Thyroid gland (tissue), 4 donors: ENCODE data around the gene VAV3. TPM values are rescaled to one million over a fixed set of nuclear protein-coding genes. Genes with fewer than 3 reads are reported as not detected.

ENCODE experiments used
- DNase-seq, 2 donors: peaks; one replicate each; pipeline ENCODE4 v3.0.0-alpha.2; 2019
- H3K27ac ChIP-seq, 3 donors: fragments of 200-600 bp; sonication (generic); 1 replicate in 2 of 3; 2 replicates in 1 of 3; pipeline ENCODE4 v1.5.1; 2016 to 2019; ENCODE audit warnings: mild to moderate bottlenecking in 1 of 3, moderate library complexity in 1 of 3
- H3K27me3 ChIP-seq: fragments of 200-600 bp; sonication (generic); one replicate; pipeline ENCODE4 v1.5.1; 2019
- H3K36me3 ChIP-seq, 2 donors: fragments of 200-600 bp; sonication (generic); one replicate each; pipeline ENCODE4 v1.5.1; 2016 to 2019
- H3K4me1 ChIP-seq, 2 donors: fragments of 200-600 bp; sonication (generic); one replicate each; pipeline ENCODE4 v1.5.1; 2017 to 2019
- H3K4me3 ChIP-seq, 3 donors: fragments of 200-600 bp; sonication (generic); replicated peaks in 1 of 3; 1 replicate in 2 of 3; 2 replicates in 1 of 3; pipeline ENCODE4 v1.5.1; 2016; ENCODE audit warnings: mild to moderate bottlenecking in 1 of 3
- H3K9me3 ChIP-seq: fragments of 200-600 bp; sonication (generic); one replicate; pipeline ENCODE4 v1.5.1; 2017
- POLR2A ChIP-seq, 2 donors: fragments of 450-650 bp; IDR thresholded peaks; one replicate each; pipeline ENCODE4 v1.6.1; 2017; ENCODE audit warnings: antibody characterized with exemption in 2 of 2, mild to moderate bottlenecking in 2 of 2, moderate library complexity in 1 of 2
- WGBS, 2 donors: methylation state at CpG; one replicate each; pipeline ENCODE4 v1.1.5; 2017; 5-methylcytosine and 5-hydroxymethylcytosine counted together
- intact Hi-C: fragments of 100-400 bp; cut with DNase I; formaldehyde crosslinking; loops from one replicate; pipeline ENCODE4 v1.15.1; 2023
- total RNA-seq, 4 donors: library from RNA; depleted of rRNA; stranded (reverse); fragments of >200 nt; gene quantifications; one replicate each; pipeline ENCODE4 v1.2.3, GENCODE V29; 2016
- TF ChIP-seq, protein P1 (sequence below), 6 experiments: fragments of 200-600 bp in 3 of 6; fragments of 450-650 bp in 3 of 6; sonication (generic) in 3 of 6; IDR thresholded peaks; one replicate each; pipeline ENCODE4 v1.5.1; 2016 to 2019; ENCODE audit warnings: antibody characterized with exemption in 6 of 6, mild to moderate bottlenecking in 2 of 6, inconsistent platforms in 1 of 6, moderate library complexity in 1 of 6

Gene VAV3
- total RNA-seq, 4 donors from 2014 or later, result 14.8 to 22.8 (median 18.8) TPM

DNA sequence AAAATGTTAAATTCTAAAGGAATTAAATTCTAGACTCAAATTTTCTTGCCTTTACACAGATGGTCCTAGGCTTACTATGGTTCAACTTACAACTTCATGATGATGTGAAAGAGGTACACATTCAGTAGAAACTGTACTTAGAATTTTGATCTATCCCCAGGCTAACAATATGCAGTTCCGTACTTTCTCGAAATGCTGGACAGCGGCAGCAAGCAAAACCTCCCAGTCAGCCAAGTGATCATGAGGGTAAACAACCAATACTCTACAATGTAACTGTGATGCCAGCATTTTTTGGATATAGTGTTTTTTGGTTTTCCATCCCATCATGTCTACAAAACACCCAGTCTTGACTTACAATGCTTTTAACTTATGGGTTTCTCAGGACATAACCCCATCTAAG lies 25.7 kb downstream of the VAV3 start:
- no peak for TF ChIP-seq POLR2A (IDR thresholded peaks at IDR 0.05)
- TF ChIP-seq, protein P1, sequence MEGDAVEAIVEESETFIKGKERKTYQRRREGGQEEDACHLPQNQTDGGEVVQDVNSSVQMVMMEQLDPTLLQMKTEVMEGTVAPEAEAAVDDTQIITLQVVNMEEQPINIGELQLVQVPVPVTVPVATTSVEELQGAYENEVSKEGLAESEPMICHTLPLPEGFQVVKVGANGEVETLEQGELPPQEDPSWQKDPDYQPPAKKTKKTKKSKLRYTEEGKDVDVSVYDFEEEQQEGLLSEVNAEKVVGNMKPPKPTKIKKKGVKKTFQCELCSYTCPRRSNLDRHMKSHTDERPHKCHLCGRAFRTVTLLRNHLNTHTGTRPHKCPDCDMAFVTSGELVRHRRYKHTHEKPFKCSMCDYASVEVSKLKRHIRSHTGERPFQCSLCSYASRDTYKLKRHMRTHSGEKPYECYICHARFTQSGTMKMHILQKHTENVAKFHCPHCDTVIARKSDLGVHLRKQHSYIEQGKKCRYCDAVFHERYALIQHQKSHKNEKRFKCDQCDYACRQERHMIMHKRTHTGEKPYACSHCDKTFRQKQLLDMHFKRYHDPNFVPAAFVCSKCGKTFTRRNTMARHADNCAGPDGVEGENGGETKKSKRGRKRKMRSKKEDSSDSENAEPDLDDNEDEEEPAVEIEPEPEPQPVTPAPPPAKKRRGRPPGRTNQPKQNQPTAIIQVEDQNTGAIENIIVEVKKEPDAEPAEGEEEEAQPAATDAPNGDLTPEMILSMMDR (IDR thresholded peaks at IDR 0.05), result no peak
- no peaks in the 10 kb centered on the region for H3K36me3 ChIP-seq
- no peak overlapping the region for H3K4me3 ChIP-seq
- H3K4me1 ChIP-seq, result peaks cover 0 to 9% of the 10 kb centered on the region in 2 donors
- H3K9me3 ChIP-seq, result no peaks in the 10 kb centered on the region
- WGBS, 2 donors, result 98% methylated on average over 3 of the region's 3 CpGs
- intact Hi-C loops, result no loop called here
- DNase-seq, result no peak
- H3K27ac ChIP-seq, result no peak overlapping the region
- H3K27me3 ChIP-seq, result no peaks in the 10 kb centered on the region

DNA sequence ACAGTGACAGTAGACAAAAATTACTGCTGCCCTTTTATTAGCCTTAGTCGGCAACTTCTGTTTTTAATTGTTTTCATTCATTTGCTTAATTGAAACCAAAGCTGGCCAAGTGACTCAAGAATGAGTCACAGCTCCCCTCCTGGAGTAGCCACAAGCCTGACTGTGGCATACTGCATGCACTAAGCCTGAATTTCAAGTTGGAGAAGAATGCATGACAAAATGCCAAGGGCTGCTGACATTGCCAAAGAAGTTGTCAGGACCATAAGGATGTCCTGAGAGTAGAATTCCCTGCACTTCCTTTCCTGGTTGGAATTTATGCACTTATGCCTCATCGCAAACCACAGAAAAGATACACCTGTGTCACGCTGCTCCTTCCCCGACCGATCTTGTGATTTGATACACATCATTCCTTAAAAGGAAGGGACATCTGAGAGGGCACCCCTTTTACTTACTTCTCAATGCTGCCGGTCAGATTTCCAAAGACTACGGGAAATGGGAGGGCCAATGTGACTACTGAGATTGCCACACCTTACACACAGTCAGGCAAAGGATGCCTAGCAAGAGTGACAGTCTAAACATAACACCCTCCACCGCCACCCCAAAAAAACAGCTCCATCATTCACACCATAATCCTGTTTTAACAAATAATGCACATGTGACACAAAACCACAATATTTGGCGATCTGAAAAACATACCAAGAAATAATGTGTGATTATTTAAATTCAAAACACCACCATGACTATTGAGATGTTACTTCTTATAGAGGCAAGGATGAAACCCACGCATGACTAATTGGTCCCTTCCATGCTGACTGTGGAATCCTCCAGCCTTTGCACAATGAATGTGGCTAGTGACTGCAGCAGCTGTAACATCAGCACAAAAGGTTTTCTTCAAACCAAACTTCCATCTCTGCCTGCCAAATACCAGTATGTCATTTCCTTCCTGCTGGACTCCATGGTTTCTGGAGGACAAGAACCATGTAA lies 28.2 kb downstream of the VAV3 start:
- 64 to 69% methylated on average over 10 of the region's 10 CpGs for WGBS, 2 donors
- Histone ChIP-seq H3K36me3 (no peaks in the 10 kb centered on the region), H3K4me3 (no peak overlapping the region), H3K27ac (no peak overlapping the region), H3K4me1 (peaks cover 0 to 9% of the 10 kb centered on the region in 2 donors), H3K27me3 (no peaks in the 10 kb centered on the region), H3K9me3 (no peaks in the 10 kb centered on the region)
- intact Hi-C loops, result no loop called here
- peak; percentile 56 to 75 for DNase-seq
- no peak for TF ChIP-seq POLR2A (IDR thresholded peaks at IDR 0.05)
- TF ChIP-seq, protein P1 (IDR thresholded peaks at IDR 0.05), result no peak

DNA sequence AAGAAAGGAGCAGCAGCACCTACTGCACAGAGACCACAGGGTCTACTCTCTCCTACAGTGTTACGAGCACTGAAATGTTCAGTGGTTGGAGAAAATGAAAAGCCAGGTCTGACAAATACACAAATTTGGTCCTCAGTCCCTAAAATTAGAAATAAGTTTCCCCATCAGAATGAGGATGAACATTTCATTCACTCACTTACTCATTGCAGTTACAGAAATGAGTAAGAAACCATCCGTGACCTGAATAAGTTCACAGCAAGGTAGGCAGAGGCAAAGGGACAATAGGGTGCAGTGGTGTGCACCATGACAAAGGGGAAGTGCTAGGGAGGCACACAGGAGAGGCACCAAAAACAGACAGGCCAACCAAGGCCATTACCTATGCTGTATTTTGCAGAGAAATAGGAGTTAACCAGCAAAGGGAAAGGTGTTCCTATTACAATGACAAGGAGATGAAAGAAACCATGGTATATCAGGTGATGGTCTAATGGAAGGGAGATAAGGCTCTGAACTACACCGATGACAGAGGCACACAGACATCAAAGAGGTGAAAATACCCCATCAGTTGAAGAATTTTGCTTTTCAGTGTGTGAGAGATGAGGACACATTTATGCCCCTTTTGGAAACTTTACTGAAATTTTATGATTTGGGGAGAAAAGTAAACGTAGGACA lies 29.4 kb downstream of the VAV3 start:
- Histone ChIP-seq H3K4me3 (no peak overlapping the region), H3K9me3 (no peaks in the 10 kb centered on the region), H3K27ac (no peak overlapping the region), H3K4me1 (peaks cover 0 to 9% of the 10 kb centered on the region in 2 donors), H3K36me3 (no peaks in the 10 kb centered on the region), H3K27me3 (no peaks in the 10 kb centered on the region)
- WGBS, 2 donors, result 77 to 88% methylated on average over 4 of the region's 4 CpGs
- intact Hi-C loops, result no loop called here
- TF ChIP-seq, protein P1 (IDR thresholded peaks at IDR 0.05), result no peak
- no peak for TF ChIP-seq POLR2A (IDR thresholded peaks at IDR 0.05)
- DNase-seq, result no peak

DNA sequence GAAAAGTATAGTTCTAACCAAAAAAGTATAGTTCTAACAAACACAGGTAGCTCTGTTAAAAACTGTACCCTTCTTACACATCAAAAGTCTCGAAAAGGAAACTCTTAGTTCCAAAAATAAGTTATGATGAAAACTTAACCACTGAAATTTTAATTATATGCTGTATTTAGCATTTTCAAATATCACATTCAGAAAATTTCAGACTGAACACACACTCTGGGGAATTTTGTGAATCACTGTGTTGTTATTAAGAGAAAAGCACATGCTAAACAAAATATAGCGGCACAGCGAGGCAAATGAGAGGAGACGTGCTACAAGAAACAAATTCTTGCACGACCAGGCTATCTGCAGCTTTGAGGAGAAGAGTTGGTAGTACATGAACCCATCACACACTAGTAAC lies 30.4 kb downstream of the VAV3 start:
- no peak overlapping the region for H3K4me3 ChIP-seq
- intact Hi-C loops, result no loop called here
- no peak for DNase-seq
- H3K27ac ChIP-seq, result no peak overlapping the region
- TF ChIP-seq POLR2A (IDR thresholded peaks at IDR 0.05), result no peak
- TF ChIP-seq, protein P1 (IDR thresholded peaks at IDR 0.05), result no peak
- 71 to 72% methylated on average over 5 of the region's 5 CpGs for whole genome bisulfite sequencing, 2 donors
- no peaks in the 10 kb centered on the region for H3K36me3 ChIP-seq
- no peaks in the 10 kb centered on the region for H3K9me3 ChIP-seq
- H3K4me1 ChIP-seq, result peaks cover 0 to 9% of the 10 kb centered on the region in 2 donors
- H3K27me3 ChIP-seq, result no peaks in the 10 kb centered on the region

DNA sequence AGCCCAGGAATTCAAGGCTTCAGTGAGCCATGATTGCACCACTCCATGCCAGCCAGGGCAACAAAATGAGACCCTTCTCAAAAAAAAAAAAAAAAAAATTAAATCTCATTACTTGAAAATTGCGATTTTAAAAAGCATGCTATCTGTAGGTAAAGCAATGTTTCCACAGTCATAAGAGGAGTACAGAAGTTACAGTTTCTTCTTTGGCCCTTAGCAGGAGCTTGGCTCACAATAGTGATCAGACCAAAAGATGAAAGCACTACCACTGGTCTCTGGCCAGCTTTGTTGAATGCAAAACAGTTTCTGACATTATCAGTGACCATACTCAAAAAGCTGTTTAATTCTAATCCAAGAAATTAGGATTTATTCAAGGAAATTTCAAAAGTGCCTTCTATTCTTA lies 31.2 kb downstream of the VAV3 start:
- intact Hi-C loops, result no loop called here
- Histone ChIP-seq H3K36me3 (no peaks in the 10 kb centered on the region), H3K4me3 (no peak overlapping the region), H3K4me1 (peaks cover 0 to 9% of the 10 kb centered on the region in 2 donors), H3K9me3 (no peaks in the 10 kb centered on the region), H3K27ac (no peak overlapping the region), H3K27me3 (no peaks in the 10 kb centered on the region)
- TF ChIP-seq, protein P1 (IDR thresholded peaks at IDR 0.05), result no peak
- no peak for TF ChIP-seq POLR2A (IDR thresholded peaks at IDR 0.05)
- WGBS, 2 donors, result 84 to 94% methylated on average over 1 of the region's 1 CpG
- no peak for DNase-seq
